SK-N-SH treated with all-trans-retinoic acid at 6 μM for 48 hours (cell line): ENCODE results near the gene RBPMS2.

Source experiments
- ATAC-seq: fragments of 200-7000 bp; cut with Tn5 transposase; 3 replicates; pipeline ENCODE4 v1.9.1; 2020; ENCODE audit warnings: mild to moderate bottlenecking, moderate library complexity
- BACH2 ChIP-seq: fragments of 250-450 bp; sonication (Bioruptor Pico); IDR thresholded peaks from 2 replicates; pipeline ENCODE4 v1.9.0; 2021; ENCODE audit warnings: mild to moderate bottlenecking, borderline replicate concordance
- CREB5 ChIP-seq: fragments of 250-450 bp; sonication (Bioruptor Pico); IDR thresholded peaks from 2 replicates; pipeline ENCODE4 v1.5.1; 2020; ENCODE audit warnings: low read depth, mild to moderate bottlenecking, moderate library complexity
- CSDC2 ChIP-seq: fragments of 250-450 bp; sonication (Bioruptor Pico); IDR thresholded peaks from 2 replicates; pipeline ENCODE4 v1.5.0; 2020; ENCODE audit warnings: mild to moderate bottlenecking, moderate library complexity
- CSRNP3 ChIP-seq: fragments of 250-450 bp; sonication (Bioruptor Pico); IDR thresholded peaks from 2 replicates; pipeline ENCODE4 v1.5.1; 2021; ENCODE audit warnings: mild to moderate bottlenecking, moderate library complexity
- ESRRG ChIP-seq: fragments of 250-450 bp; sonication (Bioruptor Pico); IDR thresholded peaks from 2 replicates; pipeline ENCODE4 v1.6.1; 2021; ENCODE audit warnings: mild to moderate bottlenecking
- GLIS3 ChIP-seq: fragments of 250-450 bp; sonication (Bioruptor Pico); IDR thresholded peaks from 2 replicates; pipeline ENCODE4 v1.5.0; 2020; ENCODE audit warnings: mild to moderate bottlenecking, moderate library complexity
- PPARA ChIP-seq: fragments of 250-450 bp; sonication (Bioruptor Pico); IDR thresholded peaks from 2 replicates; pipeline ENCODE4 v1.5.0; 2020; ENCODE audit warnings: mild to moderate bottlenecking, borderline replicate concordance
- RARB ChIP-seq: fragments of 250-450 bp; sonication (Bioruptor Pico); IDR thresholded peaks from 2 replicates; pipeline ENCODE4 v1.8.0; 2021; ENCODE audit warnings: mild to moderate bottlenecking, moderate library complexity
- TSHZ2 ChIP-seq: fragments of 250-450 bp; sonication (Bioruptor Pico); IDR thresholded peaks from 2 replicates; pipeline ENCODE4 v1.5.0; 2020; ENCODE audit warnings: mild to moderate bottlenecking, moderate library complexity
- ZFP30 ChIP-seq: fragments of 450-650 bp; formaldehyde crosslinking; IDR thresholded peaks from 2 replicates; pipeline ENCODE4 v1.5.0; 2022; ENCODE audit warnings: mild to moderate bottlenecking, moderate library complexity
- ZNF565 ChIP-seq: fragments of 450-650 bp; formaldehyde crosslinking; conservative IDR thresholded peaks from 2 replicates; pipeline ENCODE4 v1.5.0; 2020; ENCODE audit warnings: low read depth, mild to moderate bottlenecking, moderate library complexity

RBPMS2 gene

GRCh38 chr15:64690578-64691296 lies 84.7 kb downstream of the RBPMS2 start:
- no peak for ATAC-seq
- TF ChIP-seq GLIS3 (CRISPR knock-in tag), result no peak

GRCh38 chr15:64690008-64690407 lies 85.4 kb downstream of the RBPMS2 start:
- TF ChIP-seq CREB5 (CRISPR knock-in tag) (no peak), BACH2 (CRISPR knock-in tag) (no peak), GLIS3 (CRISPR knock-in tag) (no peak), CSRNP3 (CRISPR knock-in tag) (no peak), TSHZ2 (CRISPR knock-in tag) (no peak), CSDC2 (CRISPR knock-in tag) (no peak), ZFP30 (no peak), PPARA (CRISPR knock-in tag) (no peak), ESRRG (no peak), RARB (CRISPR knock-in tag) (no peak), ZNF565 (CRISPR knock-in tag) (no peak)
- TF ChIP-seq, all 23 proteins: peak for 0
- no peak for ATAC-seq
